Naive B cell (primary cell): Measurements from ENCODE around the gene ETNK2. TPM values are rescaled to one million over a fixed set of nuclear protein-coding genes. Genes with fewer than 3 reads are reported as not detected.
A peak's percentile ranks its signal among the peaks of the same experiment; 100 is the strongest.

ENCODE experiments used
- ATAC-seq, 2 donors: fragments of 150-1000 bp; cut with Tn5 transposase; 2 replicates each; pipeline ENCODE4 v1.10.0; 2021; ENCODE audit warnings: low read depth in 2 of 2, mild to moderate bottlenecking in 2 of 2, moderate library complexity in 2 of 2
- DNase-seq: peaks from one replicate; pipeline ENCODE4 v3.0.0; 2022
- H3K27ac Mint-ChIP-seq, 6 donors: one replicate each; pipeline ENCODE4 v1.8.0; 2020 to 2022; ENCODE audit warnings: mild to moderate bottlenecking in 6 of 6, mixed read lengths in 6 of 6, moderate library complexity in 5 of 6, inconsistent platforms in 2 of 6
- H3K27me3 Mint-ChIP-seq, 3 donors: one replicate each; pipeline ENCODE4 v1.8.0; 2021 to 2022; ENCODE audit warnings: mixed read lengths in 3 of 3, mild to moderate bottlenecking in 1 of 3
- H3K36me3 Mint-ChIP-seq, 2 donors: one replicate each; pipeline ENCODE4 v1.8.0; 2020 to 2022; ENCODE audit warnings: mixed read lengths in 2 of 2, inconsistent platforms in 1 of 2, mild to moderate bottlenecking in 1 of 2
- H3K4me1 Mint-ChIP-seq, 3 donors: one replicate each; pipeline ENCODE4 v1.8.0; 2020 to 2022; ENCODE audit warnings: mixed read lengths in 3 of 3, inconsistent platforms in 1 of 3, mild to moderate bottlenecking in 1 of 3, moderate library complexity in 1 of 3
- H3K4me3 Mint-ChIP-seq, 8 donors: one replicate each; pipeline ENCODE4 v1.8.0; 2020 to 2022; ENCODE audit warnings: mild to moderate bottlenecking in 8 of 8, mixed read lengths in 8 of 8, moderate library complexity in 8 of 8, inconsistent platforms in 2 of 8
- H3K9me3 Mint-ChIP-seq, 7 donors: one replicate each; pipeline ENCODE4 v1.8.0; 2020 to 2022; ENCODE audit warnings: mixed read lengths in 7 of 7, mild to moderate bottlenecking in 5 of 7, inconsistent platforms in 2 of 7, moderate library complexity in 1 of 7
- polyA plus RNA-seq, 6 donors: library from polyadenylated mRNA; unstranded; fragments of 300-500 nt; fragmentation: Illumina TruSeq; gene quantifications; one replicate each; pipeline ENCODE4 v1.2.3, GENCODE V29; 2021; ENCODE audit warnings: low read depth in 6 of 6

Gene ETNK2
- polyA plus RNA-seq, 6 donors from 2014 or later = 0.18 to 0.99 (median 0.35) TPM; not detected in 2

GRCh38 chr1:204190212-204191211 is 38.7 kb upstream of the ETNK2 start:
- ATAC-seq = peak; percentile 44 to 65
- DNase-seq = peak; percentile 5
- no peaks in the 10 kb centered on the region for H3K9me3 Mint-ChIP-seq
- H3K36me3 Mint-ChIP-seq = peaks cover 0 to 8% of the 10 kb centered on the region in 2 donors
- H3K27ac Mint-ChIP-seq = peak overlapping the region in 1 of 6 donors; percentile 80
- H3K4me1 Mint-ChIP-seq = peaks cover 6 to 12% (median 7%) of the 10 kb centered on the region in 3 donors
- peaks cover 46 to 56% (median 52%) of the 10 kb centered on the region in 3 donors for H3K27me3 Mint-ChIP-seq
- H3K4me3 Mint-ChIP-seq = peak overlapping the region in 7 of 8 donors; percentile 30 to 85 (median 49)

GRCh38 chr1:204188959-204189639 is 37.3 kb upstream of the ETNK2 start:
- no peak for DNase-seq
- peaks cover 0 to 8% of the 10 kb centered on the region in 2 donors for H3K36me3 Mint-ChIP-seq
- H3K27ac Mint-ChIP-seq = peak overlapping the region in 1 of 6 donors; percentile 19

GRCh38 chr1:204186597-204186996 is 34.8 kb upstream of the ETNK2 start:
- Mint-ChIP-seq H3K27ac (no peak overlapping the region), H3K4me1 (peaks cover 6 to 8% (median 6%) of the 10 kb centered on the region in 3 donors), H3K9me3 (no peaks in the 10 kb centered on the region), H3K27me3 (peaks cover 34 to 53% (median 42%) of the 10 kb centered on the region in 3 donors), H3K36me3 (peaks cover 0 to 8% of the 10 kb centered on the region in 2 donors), H3K4me3 (no peak overlapping the region)
- no peak for DNase-seq
- ATAC-seq = no peak

More at GRCh38 chr1:204188959-204189639, 37.3 kb upstream of the ETNK2 start:
- peak; percentile 66 to 74 for ATAC-seq
- Mint-ChIP-seq H3K4me3 (peak overlapping the region in 5 of 8 donors; percentile 4 to 80 (median 25)), H3K27me3 (peaks cover 39 to 64% (median 52%) of the 10 kb centered on the region in 3 donors), H3K4me1 (peaks cover 6 to 8% (median 6%) of the 10 kb centered on the region in 3 donors), H3K9me3 (no peaks in the 10 kb centered on the region)

GRCh38 chr1:204181116-204181515 is 29.3 kb upstream of the ETNK2 start:
- peak overlapping the region in 2 of 6 donors; percentile 10 to 74 for H3K27ac Mint-ChIP-seq
- H3K9me3 Mint-ChIP-seq = peaks cover 0 to 1% (median 0%) of the 10 kb centered on the region in 7 donors
- peaks cover 0 to 8% (median 7%) of the 10 kb centered on the region in 3 donors for H3K27me3 Mint-ChIP-seq
- H3K4me1 Mint-ChIP-seq = no peaks in the 10 kb centered on the region
- DNase-seq (no peak), ATAC-seq (no peak)
- H3K36me3 Mint-ChIP-seq = no peaks in the 10 kb centered on the region
- no peak overlapping the region for H3K4me3 Mint-ChIP-seq

- ATAC-seq (no peak), DNase-seq (no peak)
- Mint-ChIP-seq H3K4me3 (no peak overlapping the region), H3K27ac (no peak overlapping the region), H3K4me1 (no peaks in the 10 kb centered on the region), H3K27me3 (peaks cover 0 to 8% (median 7%) of the 10 kb centered on the region in 3 donors), H3K9me3 (peaks cover 0 to 1% (median 0%) of the 10 kb centered on the region in 7 donors), H3K36me3 (no peaks in the 10 kb centered on the region)
Measured at GRCh38 chr1:204180133-204180532, 28.3 kb upstream of the ETNK2 start.

GRCh38 chr1:204178487-204179281 is 26.8 kb upstream of the ETNK2 start:
- H3K4me3 Mint-ChIP-seq = no peak overlapping the region
- DNase-seq (no peak), ATAC-seq (no peak)
- H3K27ac Mint-ChIP-seq = no peak overlapping the region
- peaks cover 0 to 10% (median 4%) of the 10 kb centered on the region in 3 donors for H3K27me3 Mint-ChIP-seq
- H3K9me3 Mint-ChIP-seq = peaks cover 0 to 4% (median 1%) of the 10 kb centered on the region in 7 donors
- no peaks in the 10 kb centered on the region for H3K4me1 Mint-ChIP-seq
- peaks cover 0 to 4% of the 10 kb centered on the region in 2 donors for H3K36me3 Mint-ChIP-seq

GRCh38 chr1:204177133-204177532 is 25.3 kb upstream of the ETNK2 start:
- DNase-seq = no peak
- H3K4me3 Mint-ChIP-seq = no peak overlapping the region
- peaks cover 2 to 19% (median 9%) of the 10 kb centered on the region in 7 donors for H3K9me3 Mint-ChIP-seq
- no peaks in the 10 kb centered on the region for H3K4me1 Mint-ChIP-seq
- peaks cover 5 to 13% (median 8%) of the 10 kb centered on the region in 3 donors for H3K27me3 Mint-ChIP-seq
- H3K36me3 Mint-ChIP-seq = peaks cover 0 to 12% of the 10 kb centered on the region in 2 donors
- ATAC-seq = no peak
- no peak overlapping the region for H3K27ac Mint-ChIP-seq

DNA sequence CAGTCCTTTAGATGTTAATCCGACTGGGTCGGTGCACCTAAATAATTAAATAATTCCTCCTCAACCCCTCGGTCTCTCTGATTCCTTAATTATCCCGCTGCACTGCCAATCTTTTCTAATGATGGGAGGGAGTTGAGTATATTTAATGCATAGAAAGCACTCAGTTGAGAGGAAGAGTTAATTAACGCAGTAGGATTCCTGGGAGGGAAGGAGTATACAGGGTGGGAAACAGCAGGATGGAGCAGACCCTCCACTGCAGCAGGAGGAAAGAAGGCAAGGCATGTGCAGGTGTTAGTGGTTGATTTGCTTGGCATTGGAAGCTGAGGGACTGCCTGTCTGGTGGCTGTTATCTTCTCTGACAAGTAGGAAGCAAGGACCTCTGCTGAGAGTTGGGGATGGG is 24.2 kb upstream of the ETNK2 start:
- no peak overlapping the region for H3K4me3 Mint-ChIP-seq
- no peak overlapping the region for H3K27ac Mint-ChIP-seq
- H3K27me3 Mint-ChIP-seq = peaks cover 5 to 13% (median 8%) of the 10 kb centered on the region in 3 donors
- peaks cover 0 to 12% of the 10 kb centered on the region in 2 donors for H3K36me3 Mint-ChIP-seq
- no peak for ATAC-seq
- H3K9me3 Mint-ChIP-seq = peaks cover 3 to 29% (median 17%) of the 10 kb centered on the region in 7 donors
- DNase-seq = no peak
- no peaks in the 10 kb centered on the region for H3K4me1 Mint-ChIP-seq

- DNase-seq = no peak
- Mint-ChIP-seq H3K4me1 (no peaks in the 10 kb centered on the region), H3K36me3 (peaks cover 0 to 12% of the 10 kb centered on the region in 2 donors), H3K4me3 (no peak overlapping the region), H3K27me3 (peaks cover 5 to 13% (median 8%) of the 10 kb centered on the region in 3 donors), H3K9me3 (peaks cover 3 to 40% (median 26%) of the 10 kb centered on the region in 7 donors), H3K27ac (no peak overlapping the region)
- no peak for ATAC-seq
Measured at GRCh38 chr1:204174958-204175357, 23.1 kb upstream of the ETNK2 start.

- peaks cover 5 to 8% (median 7%) of the 10 kb centered on the region in 3 donors for H3K27me3 Mint-ChIP-seq
- DNase-seq = no peak
- ATAC-seq = no peak
- H3K4me3 Mint-ChIP-seq = no peak overlapping the region
- peaks cover 3 to 57% (median 46%) of the 10 kb centered on the region in 7 donors for H3K9me3 Mint-ChIP-seq
- no peak overlapping the region for H3K27ac Mint-ChIP-seq
- H3K4me1 Mint-ChIP-seq = no peaks in the 10 kb centered on the region
- H3K36me3 Mint-ChIP-seq = peaks cover 0 to 14% of the 10 kb centered on the region in 2 donors
Measured at GRCh38 chr1:204172404-204173029, 20.7 kb upstream of the ETNK2 start.

DNA sequence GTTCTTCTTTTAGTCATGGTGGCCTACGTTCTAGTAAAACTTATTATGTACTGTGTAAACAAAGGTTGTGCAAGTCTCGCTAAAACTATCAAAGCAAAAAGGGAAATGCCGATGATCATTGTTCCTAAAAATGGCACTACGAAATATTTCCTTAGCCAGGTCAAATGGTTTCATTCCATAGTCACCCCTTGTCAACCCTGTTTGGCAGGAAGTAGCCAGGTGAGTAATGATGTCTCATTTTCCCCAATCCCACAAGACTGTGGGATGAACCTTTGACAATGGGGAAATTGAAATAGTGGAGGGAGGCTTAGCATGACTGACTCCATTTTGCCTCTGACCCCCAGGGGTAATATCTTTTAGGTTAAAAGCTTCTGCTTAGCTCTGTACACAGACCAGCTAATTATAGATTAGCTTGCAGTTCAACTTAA is 19.9 kb upstream of the ETNK2 start:
- ATAC-seq = no peak
- Mint-ChIP-seq H3K27ac (no peak overlapping the region), H3K36me3 (peaks cover 0 to 17% of the 10 kb centered on the region in 2 donors), H3K4me3 (no peak overlapping the region), H3K4me1 (no peaks in the 10 kb centered on the region), H3K9me3 (peaks cover 3 to 61% (median 46%) of the 10 kb centered on the region in 7 donors), H3K27me3 (peaks cover 5 to 10% (median 8%) of the 10 kb centered on the region in 3 donors)
- DNase-seq = no peak

GRCh38 chr1:204170494-204171155 is 18.8 kb upstream of the ETNK2 start:
- Mint-ChIP-seq H3K4me1 (no peaks in the 10 kb centered on the region), H3K27me3 (peaks cover 10 to 17% (median 14%) of the 10 kb centered on the region in 3 donors), H3K36me3 (peaks cover 0 to 17% of the 10 kb centered on the region in 2 donors), H3K9me3 (peaks cover 3 to 61% (median 46%) of the 10 kb centered on the region in 7 donors), H3K4me3 (no peak overlapping the region), H3K27ac (peak overlapping the region in 1 of 6 donors; percentile 36)
- ATAC-seq = no peak
- no peak for DNase-seq
